ENCODE data around the gene ZNF181.

ZNF181 gene

DNA sequence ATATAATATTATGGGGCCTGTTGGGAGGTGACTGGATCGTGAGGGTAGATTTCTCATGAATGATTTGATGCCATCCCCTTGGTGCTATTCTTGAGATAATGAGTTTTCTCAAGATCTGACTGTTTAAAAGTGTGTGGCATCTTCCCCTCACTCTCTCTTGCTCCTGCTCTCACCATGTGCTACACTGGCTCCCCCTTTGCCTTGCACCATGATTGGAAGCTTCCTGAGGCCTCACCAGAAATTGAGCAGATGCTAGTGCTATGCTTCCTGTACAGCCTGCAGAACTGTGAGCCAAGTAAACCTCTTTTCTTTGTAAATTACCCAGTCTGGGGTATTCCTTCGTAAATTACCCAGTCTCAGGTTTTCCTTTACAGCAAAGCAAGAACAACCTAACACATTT is 40.8 kb downstream of the ZNF181 start:
- no peak for DNase-seq (ENCODE audit: low read depth)
- TF ChIP-seq, protein P1, sequence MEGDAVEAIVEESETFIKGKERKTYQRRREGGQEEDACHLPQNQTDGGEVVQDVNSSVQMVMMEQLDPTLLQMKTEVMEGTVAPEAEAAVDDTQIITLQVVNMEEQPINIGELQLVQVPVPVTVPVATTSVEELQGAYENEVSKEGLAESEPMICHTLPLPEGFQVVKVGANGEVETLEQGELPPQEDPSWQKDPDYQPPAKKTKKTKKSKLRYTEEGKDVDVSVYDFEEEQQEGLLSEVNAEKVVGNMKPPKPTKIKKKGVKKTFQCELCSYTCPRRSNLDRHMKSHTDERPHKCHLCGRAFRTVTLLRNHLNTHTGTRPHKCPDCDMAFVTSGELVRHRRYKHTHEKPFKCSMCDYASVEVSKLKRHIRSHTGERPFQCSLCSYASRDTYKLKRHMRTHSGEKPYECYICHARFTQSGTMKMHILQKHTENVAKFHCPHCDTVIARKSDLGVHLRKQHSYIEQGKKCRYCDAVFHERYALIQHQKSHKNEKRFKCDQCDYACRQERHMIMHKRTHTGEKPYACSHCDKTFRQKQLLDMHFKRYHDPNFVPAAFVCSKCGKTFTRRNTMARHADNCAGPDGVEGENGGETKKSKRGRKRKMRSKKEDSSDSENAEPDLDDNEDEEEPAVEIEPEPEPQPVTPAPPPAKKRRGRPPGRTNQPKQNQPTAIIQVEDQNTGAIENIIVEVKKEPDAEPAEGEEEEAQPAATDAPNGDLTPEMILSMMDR (conservative IDR thresholded peaks at IDR 0.05; ENCODE audit: low read length), result no peak
- no peak overlapping the region for H3K4me3 ChIP-seq (ENCODE audit: low read length)

DNA sequence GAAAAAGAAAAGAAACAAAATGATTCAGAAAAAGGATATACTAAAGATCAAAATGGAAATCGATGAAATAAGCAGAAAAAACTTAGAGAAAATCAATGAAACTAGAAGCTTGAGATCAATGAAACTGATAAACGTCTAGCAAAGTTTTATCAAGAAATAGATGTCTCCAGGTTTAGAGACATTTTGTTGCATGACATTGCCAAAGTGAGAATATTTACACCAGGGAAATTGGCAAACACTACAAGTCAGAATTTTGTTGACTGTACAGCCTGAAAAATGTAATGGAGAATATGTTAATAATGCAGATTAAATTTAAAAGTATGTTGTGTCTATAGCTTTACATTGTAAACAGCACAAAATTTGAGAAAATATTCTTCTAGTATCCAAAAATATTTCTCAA is 44.3 kb downstream of the ZNF181 start:
- no peak overlapping the region for H3K4me3 ChIP-seq (ENCODE audit: low read length)
- DNase-seq (ENCODE audit: low read depth), result no peak
- TF ChIP-seq, protein P1 (conservative IDR thresholded peaks at IDR 0.05; ENCODE audit: low read length), result no peak

DNA sequence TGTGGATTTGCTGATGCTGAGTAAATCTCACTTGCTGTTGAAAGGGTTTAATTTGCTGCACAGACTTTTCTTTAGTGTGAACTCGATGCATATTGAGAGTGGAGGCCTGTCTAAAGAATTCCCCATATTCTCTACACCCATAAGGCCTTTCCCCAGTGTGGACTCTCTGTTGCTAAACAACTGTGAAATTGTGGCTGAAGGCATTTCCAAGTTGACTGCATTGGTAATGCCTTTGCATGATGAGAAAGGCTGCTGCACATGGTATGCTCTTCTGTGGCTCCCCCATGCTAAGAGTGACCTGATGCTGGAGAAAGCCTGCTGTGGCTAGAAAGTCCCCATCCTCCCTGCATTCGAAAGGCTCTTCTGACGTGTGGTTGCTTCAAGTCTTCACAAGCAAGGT is 45.6 kb downstream of the ZNF181 start:
- no peak for DNase-seq (ENCODE audit: low read depth)
- TF ChIP-seq, protein P1 (conservative IDR thresholded peaks at IDR 0.05; ENCODE audit: low read length), result no peak
- no peak overlapping the region for H3K4me3 ChIP-seq (ENCODE audit: low read length)

DNA sequence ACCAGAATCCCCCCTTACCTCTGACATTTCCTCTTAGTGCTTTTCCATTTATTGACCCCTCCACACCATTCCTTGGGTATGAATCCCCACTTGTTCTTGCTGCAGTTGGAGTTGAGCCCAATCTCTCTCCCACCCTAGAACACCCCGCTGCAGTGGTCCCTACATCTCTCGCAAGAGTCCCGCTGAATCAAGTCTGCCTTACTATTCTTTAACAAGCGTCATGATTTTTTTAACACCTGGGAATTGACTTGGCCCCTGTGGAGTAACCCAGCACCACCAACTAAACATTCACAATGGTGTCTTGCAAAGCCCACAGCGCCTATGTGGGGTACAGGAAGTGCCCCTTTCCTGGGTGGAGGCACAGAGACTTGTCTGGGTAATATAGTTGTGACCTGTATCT is 52.2 kb downstream of the ZNF181 start:
- no peak for DNase-seq (ENCODE audit: low read depth)
- TF ChIP-seq, protein P1 (conservative IDR thresholded peaks at IDR 0.05; ENCODE audit: low read length), result no peak
- no peak overlapping the region for H3K4me3 ChIP-seq (ENCODE audit: low read length)

- TF ChIP-seq, protein P1 (conservative IDR thresholded peaks at IDR 0.05; ENCODE audit: low read length), result no peak
- DNase-seq (ENCODE audit: low read depth), result no peak
- no peak overlapping the region for H3K4me3 ChIP-seq (ENCODE audit: low read length)
Observed at GRCh38 chr19:34787059-34787824, 53.2 kb downstream of the ZNF181 start.

GRCh38 chr19:34788074-34788473 is 54.0 kb downstream of the ZNF181 start:
- no peak overlapping the region for H3K4me3 ChIP-seq (ENCODE audit: low read length)
- TF ChIP-seq, protein P1 (conservative IDR thresholded peaks at IDR 0.05; ENCODE audit: low read length), result no peak
- no peak for DNase-seq (ENCODE audit: low read depth)

DNA sequence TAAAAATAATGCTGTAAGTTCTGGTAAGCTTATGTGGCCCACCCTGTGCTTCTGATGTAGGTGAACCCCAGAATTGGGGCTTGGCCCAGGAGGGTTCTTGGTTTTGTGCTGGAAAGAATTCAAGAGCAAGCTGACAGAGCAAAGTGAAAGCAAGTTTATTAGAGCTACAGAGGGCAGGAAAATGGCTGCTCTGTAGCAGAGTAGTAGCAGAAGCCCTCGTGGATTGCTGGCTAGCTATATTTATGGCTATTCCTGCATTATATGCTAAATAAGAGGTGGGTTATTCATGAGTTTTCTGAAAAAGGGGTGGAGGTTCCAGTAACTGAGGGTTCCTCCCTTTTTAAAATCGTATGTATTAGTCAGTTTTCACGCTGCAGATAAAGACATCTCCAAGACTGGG is 59.5 kb downstream of the ZNF181 start:
- H3K4me3 ChIP-seq (ENCODE audit: low read length), result no peak overlapping the region; the same call in 1 of the 2 replicates
- DNase-seq (ENCODE audit: low read depth), result no peak
- TF ChIP-seq, protein P1 (conservative IDR thresholded peaks at IDR 0.05; ENCODE audit: low read length), result no peak

All from AG10803 (cell line).